Activated B cell treated with CpG ODN at 0.5 μM for 24 hours (primary cell): Measurements from ENCODE around the gene HDAC9. TPM values are rescaled to one million over a fixed set of nuclear protein-coding genes. Genes with fewer than 3 reads are reported as not detected.

Experiments used
- ATAC-seq: fragments of 200-7000 bp; cut with Tn5 transposase; one replicate; pipeline ENCODE4 v1.10.0; 2021; ENCODE audit warnings: low read depth, mild to moderate bottlenecking, moderate library complexity
- CTCF ChIA-PET: fragments of 350-600 bp; sonication (Branson Sonifier 250); formaldehyde crosslinking; loops from one replicate; lab custom pipeline; 2021; ENCODE audit warnings: antibody characterized with exemption; lab: Charles Lee
- POLR2A ChIA-PET: fragments of 350-600 bp; sonication (Branson Sonifier 250); formaldehyde crosslinking; loops from one replicate; lab custom pipeline; 2021; ENCODE audit warnings: antibody characterized with exemption; lab: Charles Lee
- DNase-seq: peaks from one replicate; pipeline ENCODE4 v3.0.0; 2022
- H3K27ac Mint-ChIP-seq: one replicate; pipeline ENCODE4 v1.8.0; 2020; ENCODE audit warnings: mixed read lengths
- H3K27me3 Mint-ChIP-seq: one replicate; pipeline ENCODE4 v1.8.0; 2021; ENCODE audit warnings: mixed read lengths
- H3K36me3 Mint-ChIP-seq: one replicate; pipeline ENCODE4 v1.8.0; 2021; ENCODE audit warnings: low read depth, mixed read lengths
- H3K4me1 Mint-ChIP-seq: one replicate; pipeline ENCODE4 v1.8.0; 2021; ENCODE audit warnings: mixed read lengths
- H3K4me3 Mint-ChIP-seq: one replicate; pipeline ENCODE4 v1.8.0; 2020; ENCODE audit warnings: mild to moderate bottlenecking, mixed read lengths
- H3K9me3 Mint-ChIP-seq: one replicate; pipeline ENCODE4 v1.8.0; 2020; ENCODE audit warnings: mixed read lengths
- intact Hi-C: fragments of 100-400 bp; cut with micrococcal nuclease; formaldehyde crosslinking; loops from one replicate; pipeline ENCODE4 v1.15.1; 2024
- total RNA-seq: library from RNA; stranded (reverse); gene quantifications from 2 replicates; pipeline ENCODE4 v1.2.3, GENCODE V29; 2022
- TF ChIP-seq, protein P1 (sequence below): fragments of 200-600 bp; IDR thresholded peaks from one replicate; pipeline ENCODE4 v1.8.0; 2022; ENCODE audit warnings: antibody characterized with exemption, mild to moderate bottlenecking

Gene HDAC9
- total RNA-seq, 1 donor from 2014 or later, result 149 TPM

DNA sequence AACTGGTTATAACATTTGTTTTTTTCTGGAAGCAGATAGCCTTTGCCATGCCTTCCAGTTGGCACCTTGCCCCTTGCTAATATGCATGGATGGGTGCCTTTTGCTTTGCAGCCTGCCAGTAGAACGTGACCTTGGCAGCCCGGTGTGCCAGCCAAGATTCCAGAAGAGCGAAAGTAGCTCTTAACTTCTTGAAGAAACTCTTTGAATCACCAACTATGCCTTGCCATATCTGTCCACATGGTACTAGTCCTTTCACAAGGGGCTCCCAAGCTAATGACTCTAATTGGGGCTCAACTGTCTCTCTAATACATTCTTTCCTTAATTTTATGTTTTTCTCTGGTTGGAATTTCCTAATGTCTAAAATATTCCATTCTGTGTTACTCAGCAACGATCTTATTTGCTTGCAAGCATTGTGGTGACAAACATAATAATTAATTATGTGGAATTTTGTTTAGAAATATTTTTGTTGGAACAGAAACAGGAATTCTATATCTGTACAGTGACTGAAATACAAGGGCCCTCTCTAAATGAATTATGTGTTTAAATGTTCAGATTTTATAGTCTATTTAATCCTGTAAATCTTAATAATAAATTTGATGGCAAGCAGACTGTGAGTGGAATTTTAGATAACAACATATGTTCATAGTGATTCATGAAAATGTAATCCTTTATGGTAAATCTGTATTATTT, 45.8 kb downstream of the HDAC9 start:
- DNase-seq (no peak), ATAC-seq (no peak)
- H3K9me3 Mint-ChIP-seq, result no peaks in the 10 kb centered on the region
- H3K4me1 Mint-ChIP-seq, result peaks cover 64% of the 10 kb centered on the region
- intact Hi-C loops, result no loop called here
- ChIA-PET CTCF (no interaction called here), POLR2A (interaction anchor here (0.5 to 0.6 kb wide), 3 partner anchors 9 to 53 kb away, joined by 4 to 5 read pairs (median 4); no protein-coding TSS in a partner anchor)
- no peaks in the 10 kb centered on the region for H3K27me3 Mint-ChIP-seq
- H3K4me3 Mint-ChIP-seq, result no peak overlapping the region
- peaks cover 38% of the 10 kb centered on the region for H3K36me3 Mint-ChIP-seq
- H3K27ac Mint-ChIP-seq, result peak overlapping the region; percentile 16
- TF ChIP-seq, protein P1, sequence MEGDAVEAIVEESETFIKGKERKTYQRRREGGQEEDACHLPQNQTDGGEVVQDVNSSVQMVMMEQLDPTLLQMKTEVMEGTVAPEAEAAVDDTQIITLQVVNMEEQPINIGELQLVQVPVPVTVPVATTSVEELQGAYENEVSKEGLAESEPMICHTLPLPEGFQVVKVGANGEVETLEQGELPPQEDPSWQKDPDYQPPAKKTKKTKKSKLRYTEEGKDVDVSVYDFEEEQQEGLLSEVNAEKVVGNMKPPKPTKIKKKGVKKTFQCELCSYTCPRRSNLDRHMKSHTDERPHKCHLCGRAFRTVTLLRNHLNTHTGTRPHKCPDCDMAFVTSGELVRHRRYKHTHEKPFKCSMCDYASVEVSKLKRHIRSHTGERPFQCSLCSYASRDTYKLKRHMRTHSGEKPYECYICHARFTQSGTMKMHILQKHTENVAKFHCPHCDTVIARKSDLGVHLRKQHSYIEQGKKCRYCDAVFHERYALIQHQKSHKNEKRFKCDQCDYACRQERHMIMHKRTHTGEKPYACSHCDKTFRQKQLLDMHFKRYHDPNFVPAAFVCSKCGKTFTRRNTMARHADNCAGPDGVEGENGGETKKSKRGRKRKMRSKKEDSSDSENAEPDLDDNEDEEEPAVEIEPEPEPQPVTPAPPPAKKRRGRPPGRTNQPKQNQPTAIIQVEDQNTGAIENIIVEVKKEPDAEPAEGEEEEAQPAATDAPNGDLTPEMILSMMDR, result no peak

DNA sequence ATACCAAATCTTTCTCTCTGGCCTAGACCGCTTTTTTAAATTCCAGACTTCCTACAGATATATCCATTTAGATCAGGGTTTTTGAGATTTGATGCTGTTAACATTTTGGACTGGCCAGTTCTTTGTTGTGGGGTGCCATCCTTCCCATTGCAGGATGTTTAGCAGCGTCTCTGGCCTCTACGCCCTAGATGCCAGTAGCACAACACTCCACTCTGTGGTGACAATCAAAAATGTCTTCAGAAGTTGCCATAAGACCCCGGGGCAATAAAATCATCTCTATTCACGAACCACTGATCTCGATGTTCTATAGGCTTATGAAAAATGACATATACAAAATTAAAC, 46.3 kb downstream of the HDAC9 start:
- Mint-ChIP-seq H3K27ac (no peak overlapping the region), H3K27me3 (no peaks in the 10 kb centered on the region), H3K9me3 (no peaks in the 10 kb centered on the region), H3K4me3 (no peak overlapping the region), H3K4me1 (peaks cover 63% of the 10 kb centered on the region), H3K36me3 (peaks cover 40% of the 10 kb centered on the region)
- intact Hi-C loops, result no loop called here
- ChIA-PET POLR2A (interaction anchor here (1.8 kb wide), 1 partner anchor 11 kb away, joined by 5 read pairs; no protein-coding TSS in a partner anchor), CTCF (interaction anchor here (1.4 kb wide), 1 partner anchor 24 kb away, joined by 3 read pairs; no protein-coding TSS in a partner anchor)
- ATAC-seq (no peak), DNase-seq (no peak)
- TF ChIP-seq, protein P1, result no peak

DNA sequence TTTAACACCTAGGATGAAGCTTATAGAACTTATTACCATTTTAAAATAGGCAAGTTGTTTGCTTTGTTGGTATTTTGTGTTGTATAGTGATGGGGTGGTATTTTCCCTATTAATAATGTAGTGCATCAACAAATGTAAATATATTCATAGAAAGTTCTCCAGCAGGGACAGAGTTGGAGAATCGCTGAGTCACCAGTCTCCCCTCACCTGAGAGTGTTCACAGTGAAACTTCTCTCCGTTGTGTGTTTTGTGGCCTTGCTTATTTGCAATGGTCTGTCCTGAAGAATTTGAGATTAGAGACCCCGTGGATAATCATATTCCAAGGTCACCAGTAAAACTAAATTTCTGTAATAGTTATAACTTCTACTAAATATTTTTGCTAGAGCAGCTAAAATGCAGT, 51.0 kb downstream of the HDAC9 start:
- Mint-ChIP-seq H3K27ac (peak overlapping the region; percentile 7), H3K4me1 (peaks cover 64% of the 10 kb centered on the region), H3K36me3 (peaks cover 45% of the 10 kb centered on the region), H3K27me3 (no peaks in the 10 kb centered on the region), H3K9me3 (no peaks in the 10 kb centered on the region), H3K4me3 (no peak overlapping the region)
- ChIA-PET POLR2A (interaction anchor here (0.9 to 1.7 kb wide), 2 partner anchors 16 to 18 kb away, joined by 3 to 4 read pairs; no protein-coding TSS in a partner anchor), CTCF (no interaction called here)
- TF ChIP-seq, protein P1, result no peak
- intact Hi-C loops, result loop anchor here (1.0 kb wide), 1 partner anchor 8 kb away; no protein-coding TSS in a partner anchor
- ATAC-seq (no peak), DNase-seq (no peak)

DNA sequence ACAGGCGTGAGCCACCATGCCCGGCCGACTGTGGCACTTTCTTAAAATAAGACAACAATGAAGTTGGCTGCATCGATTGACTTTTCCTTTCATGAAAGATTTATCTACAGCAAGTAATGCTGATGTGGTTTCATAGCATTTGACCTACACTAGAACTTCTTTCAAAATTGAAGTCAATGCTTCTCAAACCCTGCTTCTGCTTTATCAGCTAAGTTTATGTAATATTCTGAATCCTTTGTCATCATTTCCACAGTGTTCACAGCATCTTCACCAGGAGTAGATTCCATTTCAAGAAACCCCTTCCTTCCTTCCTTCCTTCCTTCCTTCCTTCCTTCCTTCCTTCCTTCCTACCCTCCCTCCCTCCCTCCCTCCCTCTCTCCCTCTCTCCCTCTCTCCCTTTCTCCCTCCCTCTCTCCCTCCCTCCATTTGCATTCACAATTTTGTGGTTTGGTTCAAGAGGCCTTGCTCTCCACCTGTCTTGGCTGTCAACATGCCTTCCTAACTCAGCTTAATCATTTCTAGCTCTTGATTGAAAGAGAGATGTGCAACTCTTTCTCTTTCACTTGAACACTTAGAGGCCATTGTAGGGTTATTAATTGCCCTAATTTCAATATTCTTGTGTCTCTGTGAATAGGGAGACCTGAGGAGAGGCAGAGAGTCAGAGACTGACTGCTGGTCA, 52.1 kb downstream of the HDAC9 start:
- intact Hi-C loops, result loop anchor here (1.0 kb wide), 1 partner anchor 9 kb away; no protein-coding TSS in a partner anchor
- ATAC-seq (peak; percentile 43), DNase-seq (no peak)
- Mint-ChIP-seq H3K27me3 (no peaks in the 10 kb centered on the region), H3K4me3 (no peak overlapping the region), H3K9me3 (no peaks in the 10 kb centered on the region), H3K27ac (peak overlapping the region; percentile 47), H3K4me1 (peaks cover 69% of the 10 kb centered on the region), H3K36me3 (peaks cover 41% of the 10 kb centered on the region)
- CTCF ChIA-PET, result no interaction called here
- POLR2A ChIA-PET, result interaction anchor here (0.5 to 1.7 kb wide), 5 partner anchors 12 to 148 kb away, joined by 3 to 5 read pairs (median 3); no protein-coding TSS in a partner anchor
- TF ChIP-seq, protein P1, result no peak

DNA sequence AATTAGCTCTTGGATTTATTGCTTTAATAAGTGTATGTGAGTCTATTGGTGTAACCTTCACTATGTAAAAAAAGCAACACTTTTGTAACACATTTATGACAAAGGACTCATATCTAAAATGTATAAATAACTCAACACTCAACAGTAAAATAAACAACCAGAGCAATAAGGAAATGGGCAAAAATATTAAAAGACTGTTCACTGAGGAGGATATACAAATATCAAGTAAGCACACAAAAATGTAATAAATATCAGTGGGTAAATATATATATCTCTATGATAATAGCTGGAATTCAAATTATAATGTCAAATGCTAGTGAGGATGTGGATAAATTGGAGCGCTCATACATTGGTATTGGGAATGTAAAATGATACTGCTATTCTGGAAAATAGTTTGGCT, 53.0 kb downstream of the HDAC9 start:
- ChIA-PET POLR2A (interaction anchor here (0.8 to 1.5 kb wide), 3 partner anchors 13 to 51 kb away, joined by 3 to 6 read pairs (median 3); no protein-coding TSS in a partner anchor), CTCF (no interaction called here)
- H3K4me3 Mint-ChIP-seq, result no peak overlapping the region
- H3K27ac Mint-ChIP-seq, result peak overlapping the region; percentile 47
- TF ChIP-seq, protein P1, result no peak
- peaks cover 36% of the 10 kb centered on the region for H3K36me3 Mint-ChIP-seq
- H3K4me1 Mint-ChIP-seq, result peaks cover 71% of the 10 kb centered on the region
- DNase-seq (no peak), ATAC-seq (no peak)
- intact Hi-C loops, result no loop called here
- no peaks in the 10 kb centered on the region for H3K9me3 Mint-ChIP-seq
- H3K27me3 Mint-ChIP-seq, result no peaks in the 10 kb centered on the region
